ENCODE results near the gene MDFIC. TPM values are rescaled to one million over a fixed set of nuclear protein-coding genes. Genes with fewer than 3 reads are reported as not detected.

Gene MDFIC
- total RNA-seq, 1 donor from 2014 or later, result 18.5 TPM

DNA sequence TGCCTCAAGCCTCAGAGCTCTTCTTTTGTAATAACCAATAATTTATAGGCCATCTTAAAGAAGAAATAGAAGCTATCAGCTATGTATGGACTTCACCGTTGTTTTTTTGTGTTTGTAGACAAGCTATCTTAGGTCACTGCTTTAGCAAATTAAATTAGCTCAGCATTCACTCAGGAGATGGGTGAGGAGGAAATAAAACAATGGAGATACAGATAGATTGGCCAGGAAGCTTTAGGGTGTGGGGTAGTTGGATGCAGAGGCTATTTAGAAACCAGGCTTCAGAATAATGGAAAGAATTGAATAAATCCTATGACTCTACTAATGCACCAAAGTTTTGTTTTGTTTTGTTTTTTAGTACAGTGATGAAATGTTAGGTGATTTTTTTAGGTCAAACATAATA is 66.1 kb downstream of the MDFIC start:
- H3K36me3 Mint-ChIP-seq (ENCODE audit: unreplicated experiment), result peaks cover 2% of the 10 kb centered on the region
- H3K27me3 Mint-ChIP-seq (ENCODE audit: unreplicated experiment), result no peaks in the 10 kb centered on the region
- H3K9me3 Mint-ChIP-seq (ENCODE audit: unreplicated experiment), result no peaks in the 10 kb centered on the region
- TF ChIP-seq, protein P1, sequence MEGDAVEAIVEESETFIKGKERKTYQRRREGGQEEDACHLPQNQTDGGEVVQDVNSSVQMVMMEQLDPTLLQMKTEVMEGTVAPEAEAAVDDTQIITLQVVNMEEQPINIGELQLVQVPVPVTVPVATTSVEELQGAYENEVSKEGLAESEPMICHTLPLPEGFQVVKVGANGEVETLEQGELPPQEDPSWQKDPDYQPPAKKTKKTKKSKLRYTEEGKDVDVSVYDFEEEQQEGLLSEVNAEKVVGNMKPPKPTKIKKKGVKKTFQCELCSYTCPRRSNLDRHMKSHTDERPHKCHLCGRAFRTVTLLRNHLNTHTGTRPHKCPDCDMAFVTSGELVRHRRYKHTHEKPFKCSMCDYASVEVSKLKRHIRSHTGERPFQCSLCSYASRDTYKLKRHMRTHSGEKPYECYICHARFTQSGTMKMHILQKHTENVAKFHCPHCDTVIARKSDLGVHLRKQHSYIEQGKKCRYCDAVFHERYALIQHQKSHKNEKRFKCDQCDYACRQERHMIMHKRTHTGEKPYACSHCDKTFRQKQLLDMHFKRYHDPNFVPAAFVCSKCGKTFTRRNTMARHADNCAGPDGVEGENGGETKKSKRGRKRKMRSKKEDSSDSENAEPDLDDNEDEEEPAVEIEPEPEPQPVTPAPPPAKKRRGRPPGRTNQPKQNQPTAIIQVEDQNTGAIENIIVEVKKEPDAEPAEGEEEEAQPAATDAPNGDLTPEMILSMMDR (IDR thresholded peaks at IDR 0.05), result no peak
- H3K27ac Mint-ChIP-seq (ENCODE audit: unreplicated experiment), result no peak overlapping the region
- DNase-seq (ENCODE audit: extremely low spot score, unreplicated experiment), result no peak
- H3K4me3 Mint-ChIP-seq (ENCODE audit: unreplicated experiment), result no peak overlapping the region
- no peaks in the 10 kb centered on the region for H3K4me1 Mint-ChIP-seq (ENCODE audit: unreplicated experiment)

DNA sequence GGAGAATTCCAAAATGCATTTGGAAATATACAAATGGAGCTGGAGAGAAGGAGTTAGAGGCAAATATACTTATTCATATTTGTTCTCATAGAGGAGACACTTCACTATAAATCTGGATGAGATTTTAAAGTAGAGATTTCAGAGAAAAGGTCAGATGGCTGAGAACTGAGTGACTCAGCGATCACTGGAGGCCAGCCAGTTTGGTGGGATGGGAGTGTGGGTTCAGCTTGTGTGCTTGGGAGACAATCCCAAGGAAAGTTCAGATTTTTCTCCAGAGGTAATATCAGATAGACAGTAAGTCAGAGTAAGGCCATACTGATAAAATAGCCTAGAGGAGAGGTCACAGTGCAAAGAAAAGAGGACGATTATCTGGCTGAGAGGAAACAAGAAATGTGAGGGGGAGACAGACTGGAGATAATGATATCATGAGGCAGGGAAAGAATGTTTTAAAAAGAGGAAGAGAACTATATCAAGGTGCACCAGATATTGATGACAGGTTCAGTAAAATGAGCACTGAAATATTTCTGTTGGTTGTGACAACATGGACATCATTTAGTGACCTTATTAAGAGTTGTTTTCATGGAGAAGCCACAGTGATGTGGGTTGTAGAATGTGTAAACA is 67.0 kb downstream of the MDFIC start:
- DNase-seq (ENCODE audit: extremely low spot score, unreplicated experiment), result no peak
- Mint-ChIP-seq H3K27me3 (ENCODE audit: unreplicated experiment) (no peaks in the 10 kb centered on the region), H3K27ac (ENCODE audit: unreplicated experiment) (no peak overlapping the region), H3K4me1 (ENCODE audit: unreplicated experiment) (no peaks in the 10 kb centered on the region), H3K4me3 (ENCODE audit: unreplicated experiment) (no peak overlapping the region), H3K9me3 (ENCODE audit: unreplicated experiment) (no peaks in the 10 kb centered on the region), H3K36me3 (ENCODE audit: unreplicated experiment) (peaks cover 4% of the 10 kb centered on the region)
- TF ChIP-seq, protein P1 (IDR thresholded peaks at IDR 0.05), result no peak

DNA sequence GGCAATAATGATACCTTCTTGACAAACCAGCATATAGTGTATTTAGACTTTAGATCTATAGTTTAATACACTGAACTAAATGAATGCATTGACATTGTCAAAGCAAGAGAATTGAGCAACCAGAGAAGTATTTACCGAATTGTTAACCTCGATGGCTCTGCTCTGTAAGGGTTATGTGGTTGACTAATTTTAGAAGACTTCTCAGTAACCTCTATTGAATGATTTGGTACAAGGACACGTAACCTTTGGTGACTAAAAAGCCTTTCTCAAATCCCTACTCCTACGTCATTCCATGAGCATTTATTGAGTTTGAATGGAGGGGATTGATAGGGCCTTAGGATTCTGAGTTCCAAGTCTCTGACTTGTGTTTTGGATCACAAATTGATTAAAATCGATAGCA is 67.6 kb downstream of the MDFIC start:
- no peaks in the 10 kb centered on the region for H3K4me1 Mint-ChIP-seq (ENCODE audit: unreplicated experiment)
- peaks cover 4% of the 10 kb centered on the region for H3K36me3 Mint-ChIP-seq (ENCODE audit: unreplicated experiment)
- DNase-seq (ENCODE audit: extremely low spot score, unreplicated experiment), result no peak
- no peak overlapping the region for H3K4me3 Mint-ChIP-seq (ENCODE audit: unreplicated experiment)
- H3K9me3 Mint-ChIP-seq (ENCODE audit: unreplicated experiment), result no peaks in the 10 kb centered on the region
- H3K27ac Mint-ChIP-seq (ENCODE audit: unreplicated experiment), result no peak overlapping the region
- H3K27me3 Mint-ChIP-seq (ENCODE audit: unreplicated experiment), result no peaks in the 10 kb centered on the region
- TF ChIP-seq, protein P1 (IDR thresholded peaks at IDR 0.05), result no peak

DNA sequence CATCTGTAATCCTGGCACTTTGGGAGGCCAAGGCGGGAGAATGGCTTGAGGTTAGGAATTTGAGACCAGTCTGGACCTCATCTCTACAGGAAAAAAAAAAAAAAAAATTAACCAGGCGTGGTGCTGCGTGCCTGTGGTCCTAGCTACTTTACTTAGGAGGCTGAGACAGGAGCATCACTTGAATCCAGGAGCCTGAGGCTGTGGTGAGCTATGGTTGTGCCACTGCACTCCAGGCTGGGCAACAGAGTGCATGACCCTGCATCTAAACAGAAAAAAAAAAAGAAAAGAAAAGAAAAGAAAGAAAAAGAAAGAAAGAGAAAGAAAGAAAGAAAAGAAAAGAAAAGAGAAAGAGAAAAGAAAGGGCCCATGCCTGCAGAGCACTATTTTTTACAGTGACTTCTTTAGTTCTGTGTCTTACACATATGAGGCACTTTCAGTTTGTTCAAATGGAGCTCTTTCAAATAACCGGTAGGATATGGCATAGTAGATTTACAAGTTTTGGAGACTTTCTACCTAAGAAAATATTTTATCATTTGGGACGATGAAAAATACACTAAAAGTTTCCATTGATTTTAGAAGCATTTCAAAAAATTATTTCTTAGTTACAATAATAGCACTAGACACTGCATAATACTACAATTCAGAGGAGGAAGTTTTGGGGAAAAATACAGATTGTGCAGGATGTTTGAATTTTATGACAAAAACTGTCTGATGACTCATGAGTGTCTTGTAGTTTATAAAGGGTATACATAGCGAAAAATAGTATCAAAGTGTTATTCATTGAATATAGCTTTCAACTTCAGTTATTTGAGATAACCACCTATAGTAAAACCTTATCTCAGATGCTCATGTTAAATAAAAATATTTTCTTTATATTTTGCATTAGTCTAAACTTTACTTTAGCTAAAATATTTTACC is 75.9 kb downstream of the MDFIC start:
- H3K27me3 Mint-ChIP-seq (ENCODE audit: unreplicated experiment), result no peaks in the 10 kb centered on the region
- TF ChIP-seq, protein P1 (IDR thresholded peaks at IDR 0.05), result no peak
- no peak overlapping the region for H3K4me3 Mint-ChIP-seq (ENCODE audit: unreplicated experiment)
- peaks cover 8% of the 10 kb centered on the region for H3K4me1 Mint-ChIP-seq (ENCODE audit: unreplicated experiment)
- peaks cover 11% of the 10 kb centered on the region for H3K9me3 Mint-ChIP-seq (ENCODE audit: unreplicated experiment)
- peaks cover 21% of the 10 kb centered on the region for H3K36me3 Mint-ChIP-seq (ENCODE audit: unreplicated experiment)
- H3K27ac Mint-ChIP-seq (ENCODE audit: unreplicated experiment), result peak overlapping the region; percentile 68
- DNase-seq (ENCODE audit: extremely low spot score, unreplicated experiment), result no peak

DNA sequence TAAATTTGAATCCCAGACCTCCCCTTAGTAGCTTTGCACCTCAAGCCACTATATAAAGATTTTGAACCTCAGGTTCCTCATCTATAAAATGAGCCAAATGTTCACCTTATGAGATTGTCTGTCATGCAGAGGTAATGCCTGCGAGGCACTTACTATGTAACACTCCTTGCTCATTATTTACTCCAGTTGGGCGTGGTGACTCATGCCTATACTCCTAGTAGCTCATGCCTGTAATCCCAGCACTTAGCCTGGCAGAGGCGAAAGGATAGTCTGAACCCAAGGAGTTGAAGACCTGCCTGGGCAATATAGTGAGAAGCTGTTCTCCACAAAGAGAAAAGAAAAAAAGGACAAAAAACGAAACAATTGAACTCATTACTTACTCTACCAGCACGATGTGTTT is 82.2 kb downstream of the MDFIC start:
- Mint-ChIP-seq H3K9me3 (ENCODE audit: unreplicated experiment) (no peaks in the 10 kb centered on the region), H3K36me3 (ENCODE audit: unreplicated experiment) (peaks cover 3% of the 10 kb centered on the region), H3K27me3 (ENCODE audit: unreplicated experiment) (no peaks in the 10 kb centered on the region), H3K4me1 (ENCODE audit: unreplicated experiment) (peaks cover 9% of the 10 kb centered on the region), H3K27ac (ENCODE audit: unreplicated experiment) (no peak overlapping the region), H3K4me3 (ENCODE audit: unreplicated experiment) (no peak overlapping the region)
- TF ChIP-seq, protein P1 (IDR thresholded peaks at IDR 0.05), result no peak
- DNase-seq (ENCODE audit: extremely low spot score, unreplicated experiment), result no peak

Measured in osteocyte (in vitro differentiated cells).